ENCODE results near the gene LDAH.

Gene LDAH

DNA sequence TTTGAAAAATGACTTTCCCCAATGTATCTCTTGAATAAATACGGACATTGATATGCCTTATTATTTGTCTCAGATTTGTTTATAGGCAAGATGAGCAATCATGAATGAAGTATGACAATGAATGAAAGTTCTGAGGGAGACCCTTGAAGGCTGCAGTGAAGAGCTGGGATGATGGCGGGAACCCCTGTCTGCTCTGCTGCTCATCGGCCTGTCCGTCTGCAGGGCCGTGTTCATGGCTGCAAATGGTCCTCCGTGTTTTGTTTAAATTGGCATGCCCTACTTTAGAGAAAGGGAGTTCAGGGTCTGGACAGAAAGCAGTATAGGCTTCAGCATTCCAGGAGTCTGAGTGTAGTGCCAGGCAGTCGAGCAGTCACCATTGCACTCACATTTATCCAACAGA lies 170.8 kb downstream of the LDAH start:
- Histone ChIP-seq H2AFZ (ENCODE audit: low read length) (no peak overlapping the region), H3K36me3 (replicated peaks; ENCODE audit: insufficient read depth, low read length) (no peaks in the 10 kb centered on the region), H4K20me1 (ENCODE audit: insufficient read depth, low read length) (no peaks in the 10 kb centered on the region), H3K9me2 (replicated peaks; ENCODE audit: insufficient read depth, low read length) (no peaks in the 10 kb centered on the region), H3K9me3 (replicated peaks; ENCODE audit: insufficient read depth, low read length) (no peaks in the 10 kb centered on the region), H3K4me3 (ENCODE audit: low read length) (no peak overlapping the region), H3K79me2 (ENCODE audit: low read length) (peaks cover 25% of the 10 kb centered on the region), H3K4me2 (ENCODE audit: low read depth, low read length) (no peak overlapping the region), H3K4me1 (ENCODE audit: low read length) (peaks cover 10% of the 10 kb centered on the region), H3K27ac (ENCODE audit: low read length) (no peak overlapping the region), H3K9ac (ENCODE audit: low read length) (no peak overlapping the region), H3K27me3 (replicated peaks; ENCODE audit: insufficient read depth, low read length) (no peaks in the 10 kb centered on the region), H3F3A (ENCODE audit: insufficient read depth, low read length) (peaks cover 5% of the 10 kb centered on the region; the same call in 1 of the 2 replicates)
- TF ChIP-seq, protein P1, sequence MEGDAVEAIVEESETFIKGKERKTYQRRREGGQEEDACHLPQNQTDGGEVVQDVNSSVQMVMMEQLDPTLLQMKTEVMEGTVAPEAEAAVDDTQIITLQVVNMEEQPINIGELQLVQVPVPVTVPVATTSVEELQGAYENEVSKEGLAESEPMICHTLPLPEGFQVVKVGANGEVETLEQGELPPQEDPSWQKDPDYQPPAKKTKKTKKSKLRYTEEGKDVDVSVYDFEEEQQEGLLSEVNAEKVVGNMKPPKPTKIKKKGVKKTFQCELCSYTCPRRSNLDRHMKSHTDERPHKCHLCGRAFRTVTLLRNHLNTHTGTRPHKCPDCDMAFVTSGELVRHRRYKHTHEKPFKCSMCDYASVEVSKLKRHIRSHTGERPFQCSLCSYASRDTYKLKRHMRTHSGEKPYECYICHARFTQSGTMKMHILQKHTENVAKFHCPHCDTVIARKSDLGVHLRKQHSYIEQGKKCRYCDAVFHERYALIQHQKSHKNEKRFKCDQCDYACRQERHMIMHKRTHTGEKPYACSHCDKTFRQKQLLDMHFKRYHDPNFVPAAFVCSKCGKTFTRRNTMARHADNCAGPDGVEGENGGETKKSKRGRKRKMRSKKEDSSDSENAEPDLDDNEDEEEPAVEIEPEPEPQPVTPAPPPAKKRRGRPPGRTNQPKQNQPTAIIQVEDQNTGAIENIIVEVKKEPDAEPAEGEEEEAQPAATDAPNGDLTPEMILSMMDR (IDR thresholded peaks at IDR 0.05; ENCODE audit: low read length) = no peak
- no peak for TF ChIP-seq EZH2 (optimal IDR thresholded peaks at IDR 0.05; ENCODE audit: low read depth, low read length)
- TF ChIP-seq EZH2phosphoT487 (IDR thresholded peaks at IDR 0.05; ENCODE audit: low read length) = no peak
- DNase-seq = no peak

DNA sequence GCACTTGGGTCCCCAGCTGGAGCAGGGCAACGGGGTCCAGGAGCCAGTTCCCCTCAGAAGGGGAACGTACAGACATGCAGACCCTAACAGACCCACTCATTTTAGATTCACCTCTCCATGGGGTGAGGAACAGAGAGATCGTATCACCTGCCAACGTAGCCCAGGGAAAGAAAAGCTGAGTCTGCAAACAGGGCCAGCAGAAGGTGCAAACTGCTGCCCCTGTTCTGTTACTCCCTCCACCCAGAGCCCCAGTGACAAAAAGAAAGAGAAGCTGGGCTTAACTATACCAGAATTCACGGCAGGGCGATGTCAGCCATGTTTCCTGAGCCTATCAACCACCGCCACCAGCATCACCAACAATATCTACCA lies 171.2 kb downstream of the LDAH start:
- no peak for DNase-seq
- H3K4me2 ChIP-seq (ENCODE audit: low read depth, low read length) = peak overlapping the region; percentile 100
- H3K4me1 ChIP-seq (ENCODE audit: low read length) = peaks cover 10% of the 10 kb centered on the region
- H2AFZ ChIP-seq (ENCODE audit: low read length) = peak overlapping the region; percentile 99
- peaks cover 5% of the 10 kb centered on the region; the same call in 1 of the 2 replicates for H3F3A ChIP-seq (ENCODE audit: insufficient read depth, low read length)
- H4K20me1 ChIP-seq (ENCODE audit: insufficient read depth, low read length) = no peaks in the 10 kb centered on the region
- H3K9me2 ChIP-seq (replicated peaks; ENCODE audit: insufficient read depth, low read length) = no peaks in the 10 kb centered on the region
- H3K9ac ChIP-seq (ENCODE audit: low read length) = peak overlapping the region; percentile 70; the same call in 1 of the 2 replicates
- H3K79me2 ChIP-seq (ENCODE audit: low read length) = peaks cover 25% of the 10 kb centered on the region
- H3K4me3 ChIP-seq (ENCODE audit: low read length) = peak overlapping the region; percentile 64
- no peaks in the 10 kb centered on the region for H3K27me3 ChIP-seq (replicated peaks; ENCODE audit: insufficient read depth, low read length)
- H3K27ac ChIP-seq (ENCODE audit: low read length) = 0 out of 2 replicates have a peak overlapping the region, but pooled peaks have one; percentile 57
- no peaks in the 10 kb centered on the region for H3K9me3 ChIP-seq (replicated peaks; ENCODE audit: insufficient read depth, low read length)
- no peaks in the 10 kb centered on the region for H3K36me3 ChIP-seq (replicated peaks; ENCODE audit: insufficient read depth, low read length)
- TF ChIP-seq, protein P1 (IDR thresholded peaks at IDR 0.05; ENCODE audit: low read length) = no peak
- TF ChIP-seq EZH2phosphoT487 (IDR thresholded peaks at IDR 0.05; ENCODE audit: low read length) (no peak), EZH2 (optimal IDR thresholded peaks at IDR 0.05; ENCODE audit: low read depth, low read length) (no peak)

DNA sequence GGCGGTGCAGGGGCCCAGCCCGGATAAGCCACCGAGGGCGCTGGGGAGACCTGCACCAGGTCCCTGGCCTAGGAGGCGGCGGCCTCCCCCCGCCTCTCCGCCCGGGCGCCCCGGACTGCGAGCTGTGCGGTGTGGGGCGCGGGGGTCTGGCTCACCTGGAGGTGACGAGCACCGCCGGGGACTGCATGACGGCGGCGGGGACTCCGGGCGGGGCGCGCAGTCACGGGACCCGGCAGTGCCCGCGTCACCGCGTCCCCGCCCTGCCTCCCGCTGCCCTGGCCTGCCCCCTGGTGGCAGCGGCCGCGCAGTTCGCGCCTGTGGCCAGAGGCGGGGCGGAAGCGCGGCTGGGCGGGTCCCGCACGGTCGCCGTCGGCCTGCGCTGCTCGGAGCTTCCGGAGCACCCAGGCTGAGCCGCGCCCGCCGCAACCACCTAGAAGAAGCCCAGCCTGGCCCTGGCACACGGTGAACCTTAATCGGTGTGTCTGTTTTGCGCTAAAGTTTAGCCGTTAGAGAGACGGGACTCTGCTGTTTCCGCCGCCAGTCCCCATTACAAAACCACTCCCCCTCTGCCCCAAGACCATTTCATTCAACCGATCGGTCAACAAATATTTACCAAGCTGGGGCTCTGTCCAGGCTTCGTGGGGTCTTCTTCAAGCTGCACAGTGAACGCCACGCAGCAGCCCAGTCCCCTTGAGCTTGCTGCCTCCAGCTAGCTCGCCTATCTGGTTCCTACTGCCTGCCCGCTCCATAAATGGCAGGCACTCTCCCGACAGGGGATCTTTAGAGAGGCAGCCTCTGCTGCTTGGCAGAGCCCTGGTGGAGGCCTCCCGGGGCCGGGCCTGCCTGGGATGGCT lies 171.8 kb downstream of the LDAH start, which contains the start of gene HS1BP3:
HS1BP3 (minus strand) TSS at position 222 of the 854 bp plus-strand sequence; CDS start at position 187, 35 bp downstream.
- H3K9me2 ChIP-seq (replicated peaks; ENCODE audit: insufficient read depth, low read length) = no peaks in the 10 kb centered on the region
- no peaks in the 10 kb centered on the region for H3K27me3 ChIP-seq (replicated peaks; ENCODE audit: insufficient read depth, low read length)
- peaks cover 5% of the 10 kb centered on the region; the same call in 1 of the 2 replicates for H3F3A ChIP-seq (ENCODE audit: insufficient read depth, low read length)
- peaks cover 25% of the 10 kb centered on the region for H3K79me2 ChIP-seq (ENCODE audit: low read length)
- H3K27ac ChIP-seq (ENCODE audit: low read length) = peak within 1 kb of the TSS; percentile 62
- peak within 1 kb of the TSS; percentile 82 for H3K4me3 ChIP-seq (ENCODE audit: low read length)
- H3K4me1 ChIP-seq (ENCODE audit: low read length) = peaks cover 10% of the 10 kb centered on the region
- no peaks in the 10 kb centered on the region for H3K36me3 ChIP-seq (replicated peaks; ENCODE audit: insufficient read depth, low read length)
- DNase-seq = peak; percentile 89
- no peaks in the 10 kb centered on the region for H3K9me3 ChIP-seq (replicated peaks; ENCODE audit: insufficient read depth, low read length)
- H4K20me1 ChIP-seq (ENCODE audit: insufficient read depth, low read length) = no peaks in the 10 kb centered on the region
- peak within 1 kb of the TSS; percentile 86 for H3K9ac ChIP-seq (ENCODE audit: low read length)
- TF ChIP-seq, protein P1 (IDR thresholded peaks at IDR 0.05; ENCODE audit: low read length) = peak; percentile 57
- TF ChIP-seq EZH2 (optimal IDR thresholded peaks at IDR 0.05; ENCODE audit: low read depth, low read length) = no peak
- peak within 1 kb of the TSS; percentile 99 for H2AFZ ChIP-seq (ENCODE audit: low read length)
- peak within 1 kb of the TSS; percentile 100 for H3K4me2 ChIP-seq (ENCODE audit: low read depth, low read length)
